Hepatocyte (in vitro differentiated cells): ENCODE measurements around the gene MEGF11. TPM values are rescaled to one million over a fixed set of nuclear protein-coding genes. Genes with fewer than 3 reads are reported as not detected.

Experiments used
- DNase-seq: peaks from one replicate; pipeline ENCODE4 v3.0.0-alpha.2; 2016; ENCODE audit warnings: low spot score
- H2AFZ ChIP-seq: fragments of 200-600 bp; sonication (generic); 2 replicates; pipeline ENCODE4 v1.6.0; 2016; ENCODE audit warnings: antibody characterized with exemption, mild to moderate bottlenecking
- H3K27ac ChIP-seq: fragments of 200-600 bp; sonication (generic); 2 replicates; pipeline ENCODE4 v1.5.1; 2016; ENCODE audit warnings: mild to moderate bottlenecking
- H3K27me3 ChIP-seq: fragments of 200-600 bp; sonication (generic); 2 replicates; pipeline ENCODE4 v1.6.1; 2016
- H3K36me3 ChIP-seq: fragments of 200-600 bp; sonication (generic); replicated peaks from 2 replicates; pipeline ENCODE4 v1.5.1; 2016; ENCODE audit warnings: low read depth; ENCODE audit not compliant: insufficient read depth
- H3K4me1 ChIP-seq: fragments of 200-600 bp; sonication (generic); 2 replicates; pipeline ENCODE4 v1.5.1; 2016; ENCODE audit warnings: mild to moderate bottlenecking, moderate library complexity; ENCODE audit not compliant: insufficient read depth
- H3K4me2 ChIP-seq: fragments of 200-600 bp; sonication (generic); 2 replicates; pipeline ENCODE4 v1.6.0; 2016
- H3K4me3 ChIP-seq: fragments of 200-600 bp; sonication (generic); 2 replicates; pipeline ENCODE4 v1.5.1; 2016; ENCODE audit warnings: mild to moderate bottlenecking
- H3K79me2 ChIP-seq: fragments of 200-600 bp; sonication (generic); 2 replicates; pipeline ENCODE4 v1.6.0; 2017; ENCODE audit warnings: mild to moderate bottlenecking
- H3K9me2 ChIP-seq: fragments of 200-600 bp; sonication (generic); replicated peaks from 2 replicates; pipeline ENCODE4 v1.6.0; 2017; ENCODE audit warnings: mild to moderate bottlenecking; ENCODE audit not compliant: insufficient read depth
- H3K9me3 ChIP-seq: fragments of 200-600 bp; sonication (generic); 2 replicates; pipeline ENCODE4 v1.5.1; 2016; ENCODE audit warnings: low read depth, mild to moderate bottlenecking
- H4K20me1 ChIP-seq: fragments of 200-600 bp; sonication (generic); 2 replicates; pipeline ENCODE4 v1.6.0; 2016; ENCODE audit warnings: mild to moderate bottlenecking; ENCODE audit not compliant: insufficient read depth, poor library complexity, severe bottlenecking
- CTCF ChIP-seq: fragments of 200-600 bp; sonication (generic); IDR thresholded peaks from 2 replicates; pipeline ENCODE4 v1.5.1; 2016; ENCODE audit warnings: antibody characterized with exemption, mild to moderate bottlenecking; ENCODE audit not compliant: poor library complexity
- EZH2 ChIP-seq: fragments of 200-600 bp; sonication (generic); IDR thresholded peaks from 2 replicates; pipeline ENCODE4 v1.6.1; 2016; ENCODE audit warnings: antibody characterized with exemption, mild to moderate bottlenecking, borderline replicate concordance
- EZH2phosphoT487 ChIP-seq: fragments of 200-600 bp; sonication (generic); IDR thresholded peaks from one replicate; pipeline ENCODE4 v1.6.1; 2018; ENCODE audit warnings: antibody characterized with exemption, mild to moderate bottlenecking, low read depth, moderate library complexity; ENCODE audit not compliant: unreplicated experiment, severe bottlenecking
- WGBS: methylation state at CpG from one replicate; pipeline ENCODE4 v1.1.6; 2016; ENCODE audit warnings: low lambda C conversion rate; ENCODE audit errors: missing lambda C conversion rate; 5-methylcytosine and 5-hydroxymethylcytosine counted together
- polyA plus RNA-seq: library from polyadenylated mRNA; unstranded; fragments of >200 nt; fragmentation: Nextera tagmentation; extraction: Ambion mirVana; gene quantifications from 2 replicates; pipeline ENCODE4 v1.2.1, GENCODE V29; 2016
- total RNA-seq: library from RNA; depleted of rRNA; stranded (reverse); fragments of >200 nt; gene quantifications from 2 replicates; pipeline ENCODE4 v1.2.3, GENCODE V29; 2014

MEGF11 gene
- total and polyA plus RNA-seq, 2 experiments from 2014 or later, result 0.07 to 0.25 TPM

DNA sequence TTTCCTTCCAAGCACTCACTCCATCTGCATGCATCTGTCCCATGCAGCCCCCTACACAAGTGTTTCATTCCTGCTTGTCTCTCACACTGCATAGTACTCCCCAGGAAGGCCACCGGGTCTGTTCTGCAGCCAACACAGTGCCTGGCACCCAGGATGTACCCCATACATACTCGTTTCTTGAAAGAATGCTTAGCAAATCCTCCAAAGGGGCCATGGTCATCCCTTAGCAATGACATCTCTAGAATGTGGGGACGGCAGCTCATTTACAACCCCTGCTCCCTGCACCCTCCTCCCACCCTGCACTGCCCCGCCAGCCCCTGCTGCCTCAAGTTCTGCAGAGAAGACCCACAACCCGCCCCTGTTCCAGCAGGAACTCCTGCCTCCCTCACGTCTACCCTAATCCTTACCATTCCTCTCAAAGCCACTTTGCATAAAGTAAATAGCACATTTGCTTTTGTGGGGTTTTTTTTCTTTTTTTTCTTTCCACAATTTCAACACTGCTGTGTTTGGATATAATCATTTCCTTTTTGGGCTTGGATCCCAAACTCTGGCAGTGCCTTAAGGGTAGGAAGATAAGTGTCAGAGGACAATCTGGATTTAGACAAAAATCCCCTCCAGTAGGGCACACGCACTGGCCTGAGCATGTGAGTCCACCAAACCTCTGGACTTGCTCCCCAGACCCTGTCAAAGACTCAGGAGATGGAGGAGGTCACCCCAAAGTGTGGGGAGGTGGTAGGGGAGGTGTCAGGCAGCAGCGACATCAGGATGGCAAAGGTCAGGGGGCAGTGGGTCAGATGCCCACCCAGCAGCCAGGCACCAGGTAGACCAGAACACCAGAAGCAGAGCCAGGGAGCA is 68.4 kb downstream of the MEGF11 start:
- WGBS, result 53% methylated on average over 7 of the region's 8 CpGs
- no peak for DNase-seq
- H3K4me1 ChIP-seq, result peaks cover 4% of the 10 kb centered on the region
- no peaks in the 10 kb centered on the region for H3K36me3 ChIP-seq
- no peaks in the 10 kb centered on the region for H3K79me2 ChIP-seq
- no peaks in the 10 kb centered on the region for H4K20me1 ChIP-seq
- peaks cover 22% of the 10 kb centered on the region for H3K27me3 ChIP-seq
- H3K9me2 ChIP-seq, result no peaks in the 10 kb centered on the region
- no peak overlapping the region for H2AFZ ChIP-seq
- no peaks in the 10 kb centered on the region for H3K9me3 ChIP-seq
- H3K4me2 ChIP-seq, result no peak overlapping the region
- no peak for TF ChIP-seq EZH2
- no peak for TF ChIP-seq EZH2phosphoT487
- no peak for TF ChIP-seq CTCF
- H3K4me3 ChIP-seq, result no peak overlapping the region
- H3K27ac ChIP-seq, result no peak overlapping the region

DNA sequence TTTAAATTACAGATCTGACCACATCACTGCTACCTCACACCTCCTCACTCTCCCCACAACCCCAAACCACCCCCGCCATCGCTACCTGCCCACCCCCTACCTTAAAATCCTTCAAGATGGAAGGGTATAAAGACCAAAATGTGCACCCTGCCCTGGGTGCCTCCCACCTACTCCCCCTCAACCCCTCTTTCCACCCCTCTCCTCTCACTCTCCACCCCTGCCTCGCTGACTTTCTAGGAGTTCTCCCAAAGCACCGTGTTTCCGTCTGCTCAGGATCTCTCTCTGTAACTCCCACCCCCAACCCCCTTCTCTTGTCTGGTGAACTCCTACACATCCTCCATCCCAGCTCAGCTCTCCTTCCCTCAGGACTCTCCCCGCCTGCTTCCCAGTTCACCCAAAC is 69.1 kb downstream of the MEGF11 start:
- Histone ChIP-seq H3K79me2 (no peaks in the 10 kb centered on the region), H3K9me3 (no peaks in the 10 kb centered on the region), H4K20me1 (no peaks in the 10 kb centered on the region), H3K27me3 (peaks cover 25% of the 10 kb centered on the region), H3K36me3 (no peaks in the 10 kb centered on the region), H3K9me2 (no peaks in the 10 kb centered on the region), H2AFZ (no peak overlapping the region), H3K4me1 (peaks cover 4% of the 10 kb centered on the region), H3K27ac (no peak overlapping the region), H3K4me2 (no peak overlapping the region), H3K4me3 (no peak overlapping the region)
- no peak for DNase-seq
- TF ChIP-seq EZH2phosphoT487, result no peak
- TF ChIP-seq CTCF, result no peak
- no peak for TF ChIP-seq EZH2
- WGBS, result 66% methylated on average over 6 of the region's 6 CpGs

DNA sequence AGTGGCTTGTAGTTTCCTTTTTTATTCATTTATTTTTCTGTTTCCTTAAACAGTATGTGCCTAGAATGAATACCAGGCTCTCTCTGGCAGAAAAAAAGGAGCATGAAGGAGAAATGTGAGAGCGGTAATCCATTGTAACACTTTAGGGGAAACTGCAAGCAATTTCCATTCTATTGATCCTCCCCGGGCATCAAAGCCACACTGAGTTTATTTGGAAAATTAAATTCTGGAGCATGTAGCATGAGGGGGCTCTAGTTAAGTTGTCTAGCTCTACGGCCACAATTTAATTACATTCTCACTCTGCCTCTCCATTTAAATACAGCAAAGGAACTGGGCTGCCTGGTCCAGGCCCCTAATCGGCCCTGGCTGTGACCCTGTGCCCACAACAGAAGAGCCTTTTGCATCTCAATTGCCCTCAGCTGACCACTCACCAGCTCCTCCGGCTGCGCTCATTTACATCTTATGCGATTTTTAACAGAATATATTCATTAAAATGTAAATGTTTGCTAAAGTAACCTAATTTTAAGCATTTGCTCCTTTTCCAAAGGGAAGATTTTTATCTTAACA is 72.9 kb downstream of the MEGF11 start:
- no peaks in the 10 kb centered on the region for H3K9me3 ChIP-seq
- H3K27ac ChIP-seq, result no peak overlapping the region
- no peaks in the 10 kb centered on the region for H3K9me2 ChIP-seq
- peaks cover 4% of the 10 kb centered on the region for H3K4me1 ChIP-seq
- no peak for DNase-seq
- H3K27me3 ChIP-seq, result peaks cover 17% of the 10 kb centered on the region
- no peak overlapping the region for H3K4me3 ChIP-seq
- no peaks in the 10 kb centered on the region for H3K79me2 ChIP-seq
- no peaks in the 10 kb centered on the region for H4K20me1 ChIP-seq
- H3K36me3 ChIP-seq, result no peaks in the 10 kb centered on the region
- H2AFZ ChIP-seq, result no peak overlapping the region
- H3K4me2 ChIP-seq, result no peak overlapping the region
- WGBS, result 58% methylated on average over 7 of the region's 7 CpGs
- no peak for TF ChIP-seq EZH2phosphoT487
- TF ChIP-seq EZH2, result no peak
- no peak for TF ChIP-seq CTCF
